SU-DHL-6 (cell line): ENCODE data around the gene MAP1LC3B2.

Experiments used
- CTCF ChIP-seq: fragments of 200-600 bp; sonication (generic); IDR thresholded peaks from one replicate; pipeline ENCODE4 v1.5.1; 2017; ENCODE audit warnings: antibody characterized with exemption, mild to moderate bottlenecking, low read length, moderate library complexity; ENCODE audit not compliant: insufficient read depth, poor library complexity, severe bottlenecking
- EZH2phosphoT487 ChIP-seq: fragments of 200-600 bp; sonication (generic), shearing (Covaris generic); conservative IDR thresholded peaks from 2 replicates; pipeline ENCODE4 v1.6.1; 2018; ENCODE audit warnings: mild to moderate bottlenecking, antibody characterized with exemption, low read length, moderate library complexity, mixed read lengths

- TF ChIP-seq CTCF (no peak), EZH2phosphoT487 (no peak)
Observed at GRCh38 chr12:116541547-116542344, 17.4 kb upstream of the MAP1LC3B2 start.
